ENCODE measurements around the gene RFNG. TPM values are rescaled to one million over a fixed set of nuclear protein-coding genes. Genes with fewer than 3 reads are reported as not detected.

Gene RFNG
- total and polyA plus RNA-seq, 8 donors, result 18.2 to 59.1 (median 29.6) TPM

- ATAC-seq (no peak), DNase-seq (peak in 1 of 6 donors; percentile 74), FAIRE-seq (no peak)
- no peaks in the 10 kb centered on the region for H3K9me3 ChIP-seq
- TF ChIP-seq, protein P1, sequence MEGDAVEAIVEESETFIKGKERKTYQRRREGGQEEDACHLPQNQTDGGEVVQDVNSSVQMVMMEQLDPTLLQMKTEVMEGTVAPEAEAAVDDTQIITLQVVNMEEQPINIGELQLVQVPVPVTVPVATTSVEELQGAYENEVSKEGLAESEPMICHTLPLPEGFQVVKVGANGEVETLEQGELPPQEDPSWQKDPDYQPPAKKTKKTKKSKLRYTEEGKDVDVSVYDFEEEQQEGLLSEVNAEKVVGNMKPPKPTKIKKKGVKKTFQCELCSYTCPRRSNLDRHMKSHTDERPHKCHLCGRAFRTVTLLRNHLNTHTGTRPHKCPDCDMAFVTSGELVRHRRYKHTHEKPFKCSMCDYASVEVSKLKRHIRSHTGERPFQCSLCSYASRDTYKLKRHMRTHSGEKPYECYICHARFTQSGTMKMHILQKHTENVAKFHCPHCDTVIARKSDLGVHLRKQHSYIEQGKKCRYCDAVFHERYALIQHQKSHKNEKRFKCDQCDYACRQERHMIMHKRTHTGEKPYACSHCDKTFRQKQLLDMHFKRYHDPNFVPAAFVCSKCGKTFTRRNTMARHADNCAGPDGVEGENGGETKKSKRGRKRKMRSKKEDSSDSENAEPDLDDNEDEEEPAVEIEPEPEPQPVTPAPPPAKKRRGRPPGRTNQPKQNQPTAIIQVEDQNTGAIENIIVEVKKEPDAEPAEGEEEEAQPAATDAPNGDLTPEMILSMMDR (IDR thresholded peaks at IDR 0.05), result no peak
- intact Hi-C loops (cut with DNase I), result no loop called here
- peaks cover 0 to 59% (median 34%) of the 10 kb centered on the region in 3 donors for H3K36me3 ChIP-seq
- no peaks in the 10 kb centered on the region for H3K4me1 ChIP-seq
- H3K27me3 ChIP-seq, result no peaks in the 10 kb centered on the region
- H3K4me3 ChIP-seq, result no peak overlapping the region
- H3K27ac ChIP-seq, result no peak overlapping the region
- WGBS, 2 donors, result 92 to 93% methylated on average over 33 to 49 of the region's 49 CpGs
Observed at GRCh38 chr17:82085031-82085861, 33.6 kb upstream of the RFNG start.

GRCh38 chr17:82084373-82085030 is 32.9 kb upstream of the RFNG start:
- Histone ChIP-seq H3K27me3 (no peaks in the 10 kb centered on the region), H3K27ac (no peak overlapping the region), H3K36me3 (peaks cover 0 to 57% (median 34%) of the 10 kb centered on the region in 3 donors), H3K4me1 (no peaks in the 10 kb centered on the region), H3K4me3 (no peak overlapping the region), H3K9me3 (no peaks in the 10 kb centered on the region)
- TF ChIP-seq, protein P1 (IDR thresholded peaks at IDR 0.05), result no peak
- peak in 1 of 6 donors; percentile 70 for DNase-seq
- WGBS, 2 donors, result 94 to 95% methylated on average over 30 to 31 of the region's 31 CpGs
- FAIRE-seq, result no peak
- intact Hi-C loops (cut with DNase I), result no loop called here
- no peak for ATAC-seq

DNA sequence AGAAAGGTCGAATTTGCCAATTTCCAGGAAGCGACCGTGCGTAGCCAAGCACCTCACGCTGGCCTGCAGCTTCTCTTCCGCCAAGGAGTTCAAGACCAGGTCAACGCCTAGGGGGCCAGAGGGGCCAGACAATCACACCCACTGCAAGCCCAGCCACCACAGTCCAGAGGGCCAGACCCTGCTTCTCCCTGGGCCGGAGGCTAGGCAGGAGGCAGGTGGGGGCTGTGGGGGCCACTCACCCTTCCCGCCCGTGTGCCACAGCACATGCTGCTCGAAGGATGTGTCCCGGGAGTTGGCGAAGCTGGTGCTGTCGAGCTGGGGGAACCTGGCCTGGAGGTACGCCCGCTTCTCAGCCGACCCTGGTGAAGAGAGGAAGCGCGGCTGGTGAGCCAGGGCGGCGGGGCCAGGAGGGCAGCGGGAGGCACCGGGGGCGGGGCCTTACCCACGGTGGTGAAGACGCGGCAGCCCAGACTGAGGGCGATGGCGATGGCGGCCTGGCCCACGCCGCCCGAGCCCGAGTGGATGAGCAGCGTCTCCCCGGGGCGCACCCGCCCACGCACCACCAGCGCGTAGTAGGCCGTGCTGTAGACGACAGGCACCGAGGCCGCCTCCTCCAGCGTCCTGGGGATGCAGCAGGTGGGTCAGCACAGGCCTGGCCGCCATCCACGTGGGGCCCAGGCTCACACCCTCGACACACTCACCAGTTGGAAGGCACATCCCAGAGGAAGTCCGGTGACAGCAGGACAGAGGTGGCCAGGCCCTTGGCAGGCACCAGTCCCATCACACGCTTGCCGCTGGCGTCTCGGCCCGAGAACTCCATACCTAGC is 32.1 kb upstream of the RFNG start:
- DNase-seq (peak in 1 of 6 donors; percentile 69), ATAC-seq (no peak), FAIRE-seq (no peak)
- 93 to 94% methylated on average over 54 to 55 of the region's 55 CpGs for WGBS, 2 donors
- Histone ChIP-seq H3K4me1 (no peaks in the 10 kb centered on the region), H3K27me3 (no peaks in the 10 kb centered on the region), H3K4me3 (no peak overlapping the region), H3K27ac (no peak overlapping the region), H3K36me3 (peaks cover 0 to 49% (median 32%) of the 10 kb centered on the region in 3 donors), H3K9me3 (no peaks in the 10 kb centered on the region)
- intact Hi-C loops (cut with DNase I), result no loop called here
- TF ChIP-seq, protein P1 (IDR thresholded peaks at IDR 0.05), result no peak

DNA sequence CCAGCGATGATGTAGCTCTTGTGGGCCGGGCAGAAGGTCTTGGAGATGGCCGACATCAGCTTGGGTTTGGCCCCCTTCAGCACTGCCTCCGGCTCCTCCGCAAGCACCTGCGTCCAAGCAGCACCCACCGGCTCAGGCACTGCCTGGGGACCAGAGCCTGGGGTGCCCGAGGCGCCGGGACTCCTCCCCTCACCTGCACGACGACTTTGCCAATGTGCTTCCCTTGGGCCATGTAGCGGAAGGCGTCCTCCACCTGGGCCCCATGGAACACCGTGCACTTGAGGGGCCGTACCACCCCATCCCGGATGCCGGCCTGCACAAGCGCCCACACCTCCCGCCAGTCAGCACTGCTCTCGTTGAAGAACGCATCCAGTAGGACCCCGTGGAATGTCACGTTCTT is 31.4 kb upstream of the RFNG start:
- TF ChIP-seq, protein P1 (IDR thresholded peaks at IDR 0.05), result no peak
- ATAC-seq (no peak), DNase-seq (peak in 1 of 6 donors; percentile 64), FAIRE-seq (no peak)
- Histone ChIP-seq H3K36me3 (peaks cover 0 to 44% (median 26%) of the 10 kb centered on the region in 3 donors), H3K27ac (no peak overlapping the region), H3K4me1 (no peaks in the 10 kb centered on the region), H3K9me3 (no peaks in the 10 kb centered on the region), H3K4me3 (no peak overlapping the region), H3K27me3 (no peaks in the 10 kb centered on the region)
- intact Hi-C loops (cut with DNase I), result no loop called here
- 94 to 97% methylated on average over 24 of the region's 24 CpGs for WGBS, 2 donors

Data from pancreas (tissue), 10 donors.